ENCODE results near the gene CTSZ.

DNA sequence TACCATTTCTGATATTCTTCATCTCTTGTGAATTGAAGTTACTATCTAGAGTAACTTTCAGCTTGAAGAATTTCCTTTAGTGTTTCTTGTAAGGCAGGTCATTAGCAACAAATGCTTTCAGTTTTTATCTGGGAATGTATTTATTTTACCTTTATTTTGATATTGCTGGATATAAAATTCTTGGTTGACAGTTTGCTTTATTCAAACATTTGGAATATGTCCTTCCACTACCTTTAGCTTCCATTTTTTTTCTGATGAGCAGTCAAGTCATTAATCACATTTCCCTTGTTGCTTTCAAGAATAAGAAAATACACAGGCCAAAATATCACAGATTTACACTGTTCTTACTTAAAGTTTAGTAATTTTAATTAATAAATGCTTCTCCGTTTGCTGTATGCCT lies 31.7 kb downstream of the CTSZ start:
- TF ChIP-seq, protein P1, sequence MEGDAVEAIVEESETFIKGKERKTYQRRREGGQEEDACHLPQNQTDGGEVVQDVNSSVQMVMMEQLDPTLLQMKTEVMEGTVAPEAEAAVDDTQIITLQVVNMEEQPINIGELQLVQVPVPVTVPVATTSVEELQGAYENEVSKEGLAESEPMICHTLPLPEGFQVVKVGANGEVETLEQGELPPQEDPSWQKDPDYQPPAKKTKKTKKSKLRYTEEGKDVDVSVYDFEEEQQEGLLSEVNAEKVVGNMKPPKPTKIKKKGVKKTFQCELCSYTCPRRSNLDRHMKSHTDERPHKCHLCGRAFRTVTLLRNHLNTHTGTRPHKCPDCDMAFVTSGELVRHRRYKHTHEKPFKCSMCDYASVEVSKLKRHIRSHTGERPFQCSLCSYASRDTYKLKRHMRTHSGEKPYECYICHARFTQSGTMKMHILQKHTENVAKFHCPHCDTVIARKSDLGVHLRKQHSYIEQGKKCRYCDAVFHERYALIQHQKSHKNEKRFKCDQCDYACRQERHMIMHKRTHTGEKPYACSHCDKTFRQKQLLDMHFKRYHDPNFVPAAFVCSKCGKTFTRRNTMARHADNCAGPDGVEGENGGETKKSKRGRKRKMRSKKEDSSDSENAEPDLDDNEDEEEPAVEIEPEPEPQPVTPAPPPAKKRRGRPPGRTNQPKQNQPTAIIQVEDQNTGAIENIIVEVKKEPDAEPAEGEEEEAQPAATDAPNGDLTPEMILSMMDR (IDR thresholded peaks at IDR 0.05): no peak
- no peak for TF ChIP-seq POLR2A (IDR thresholded peaks at IDR 0.05)
